GM21619 (cell line): Measurements from ENCODE around the gene RTL10.
"Not testable (repeated sequence)": the region's sequence is repeated elsewhere in the genome, so short reads cannot be mapped to it uniquely, and the experiment has no call there.

ENCODE experiments used
- ATAC-seq: cut with Tn5 transposase; IDR thresholded peaks from one replicate; pipeline ENCODE4 v1.9.1; 2021; ENCODE audit not compliant: unreplicated experiment

The RTL10 gene

DNA sequence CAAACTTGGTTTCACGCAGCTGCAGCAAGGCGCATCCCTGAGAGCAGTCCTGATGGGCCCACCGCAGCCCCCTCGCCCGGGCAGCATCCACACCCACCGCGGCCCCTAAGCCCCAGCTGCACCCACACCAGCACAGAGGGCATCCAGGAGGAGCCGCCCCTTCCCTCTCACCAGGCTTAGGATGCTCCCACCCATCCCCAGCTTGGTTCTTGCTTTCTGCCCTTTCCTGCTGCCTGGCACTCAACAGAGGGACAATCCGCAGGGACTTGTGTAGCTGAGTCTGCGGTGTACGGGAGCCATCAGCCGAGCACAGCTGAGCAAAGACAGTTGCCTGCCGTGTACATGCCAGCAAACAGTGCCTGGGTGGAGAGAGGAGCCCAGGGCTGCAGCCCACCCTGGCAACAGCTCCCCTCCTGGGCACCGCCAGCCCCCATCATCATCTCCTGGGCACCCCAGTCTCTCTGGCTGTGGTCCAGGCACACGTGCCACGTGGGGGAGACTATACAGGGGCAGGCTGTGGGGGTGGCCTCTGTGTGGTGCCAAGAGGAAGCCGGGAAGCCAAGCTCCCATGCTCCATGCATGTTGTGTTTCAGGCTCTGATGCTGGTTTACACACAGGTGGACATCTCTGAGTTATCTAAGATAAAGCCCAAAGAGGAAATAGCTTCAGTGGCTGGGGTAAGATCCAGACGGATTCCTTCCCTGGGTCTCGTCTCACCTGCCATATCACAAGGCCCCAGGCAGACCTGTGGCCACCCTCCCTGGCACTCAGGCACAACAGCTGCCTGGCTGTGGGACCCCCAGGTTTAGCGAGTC, 36.0 kb upstream of the RTL10 start:
- no peak for ATAC-seq

DNA sequence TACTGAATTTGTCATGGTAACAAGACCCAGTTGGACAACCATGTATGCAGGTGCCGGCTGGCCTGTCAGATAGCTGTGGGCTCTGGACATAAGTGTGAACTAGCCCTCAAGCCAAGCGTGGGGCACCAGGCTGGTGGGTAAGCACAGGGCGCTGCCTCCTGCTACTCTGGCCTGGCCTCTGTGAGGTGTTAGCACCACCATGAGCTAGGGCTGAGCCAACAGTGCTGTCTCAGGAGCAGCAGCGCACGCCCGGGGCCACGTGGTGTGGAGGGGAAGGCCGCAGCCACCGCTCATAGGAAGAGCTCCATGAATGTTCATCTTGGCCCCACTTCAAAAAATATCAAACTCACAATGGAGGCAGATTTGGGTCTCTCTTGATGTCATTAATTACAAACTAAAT, 35.3 kb upstream of the RTL10 start:
- ATAC-seq: no peak

DNA sequence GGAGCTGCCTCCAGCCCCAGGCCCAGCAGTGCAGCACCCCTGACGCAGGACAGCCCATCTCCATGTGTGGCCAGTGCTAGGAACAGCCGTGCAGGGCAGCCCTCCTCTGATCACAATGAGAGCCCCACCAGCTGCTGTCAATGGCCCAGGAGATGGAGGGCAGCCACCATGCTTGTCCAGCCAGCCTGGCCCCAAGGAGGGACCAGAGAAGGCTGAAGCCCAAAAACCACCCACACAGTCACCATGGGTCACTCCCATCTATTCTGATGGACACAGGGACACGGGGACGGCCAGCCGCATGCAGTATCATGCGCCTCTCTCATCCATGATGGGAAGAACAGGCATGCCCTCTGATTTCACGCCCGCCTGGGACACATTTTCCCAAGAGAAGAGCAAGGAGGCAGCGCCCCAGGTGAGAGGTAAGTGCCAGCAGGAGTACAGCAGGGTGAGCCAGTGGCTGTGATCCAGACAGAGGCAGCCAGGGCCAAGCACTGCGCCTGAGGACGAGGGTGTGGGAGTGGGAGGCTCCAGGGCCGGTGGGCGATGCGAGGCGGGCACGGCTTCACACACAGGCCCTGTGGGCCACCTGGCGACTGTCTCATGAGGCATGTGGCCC, 33.6 kb upstream of the RTL10 start:
- no peak for ATAC-seq

GRCh38 chr22:19887256-19887985, 32.7 kb upstream of the RTL10 start:
- no peak for ATAC-seq

GRCh38 chr22:19886605-19887255, 32.1 kb upstream of the RTL10 start:
- ATAC-seq: no peak

DNA sequence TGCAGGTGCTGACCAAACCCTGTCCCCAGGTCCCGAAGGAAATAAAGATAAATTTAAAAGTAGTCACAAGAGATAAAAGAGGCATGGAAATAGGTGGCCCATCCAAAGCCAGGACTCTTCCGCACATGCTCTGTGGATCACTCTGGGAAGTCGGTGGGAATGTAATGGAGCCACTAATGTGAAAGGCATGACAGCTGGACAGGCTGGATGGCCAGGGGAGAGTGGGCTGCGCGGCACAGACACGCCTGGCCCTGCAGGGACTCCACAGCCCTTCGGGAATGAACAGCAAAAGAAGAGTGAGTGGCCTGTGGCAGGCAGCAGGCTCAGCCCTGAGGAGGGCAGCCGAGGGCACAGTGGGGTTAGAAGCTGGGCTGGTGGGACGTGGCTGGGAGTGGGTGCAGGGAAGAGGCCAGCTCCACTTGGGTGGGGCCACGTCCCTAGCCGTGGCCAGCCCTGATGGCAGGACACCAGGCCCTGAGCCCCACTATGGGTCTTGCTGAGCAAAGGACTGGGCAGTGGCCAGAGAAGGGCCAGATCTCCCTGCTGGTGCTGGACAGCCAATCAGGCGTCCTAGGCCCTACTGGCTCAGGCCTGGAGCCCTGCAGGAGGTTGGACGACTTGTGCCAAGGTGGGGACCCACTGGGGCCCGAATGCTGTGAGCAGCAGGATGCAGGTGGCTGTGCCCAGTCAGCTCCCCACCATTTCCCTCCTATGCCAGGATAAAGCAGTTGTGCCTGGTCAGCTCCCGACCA, 31.3 kb upstream of the RTL10 start:
- no peak for ATAC-seq

DNA sequence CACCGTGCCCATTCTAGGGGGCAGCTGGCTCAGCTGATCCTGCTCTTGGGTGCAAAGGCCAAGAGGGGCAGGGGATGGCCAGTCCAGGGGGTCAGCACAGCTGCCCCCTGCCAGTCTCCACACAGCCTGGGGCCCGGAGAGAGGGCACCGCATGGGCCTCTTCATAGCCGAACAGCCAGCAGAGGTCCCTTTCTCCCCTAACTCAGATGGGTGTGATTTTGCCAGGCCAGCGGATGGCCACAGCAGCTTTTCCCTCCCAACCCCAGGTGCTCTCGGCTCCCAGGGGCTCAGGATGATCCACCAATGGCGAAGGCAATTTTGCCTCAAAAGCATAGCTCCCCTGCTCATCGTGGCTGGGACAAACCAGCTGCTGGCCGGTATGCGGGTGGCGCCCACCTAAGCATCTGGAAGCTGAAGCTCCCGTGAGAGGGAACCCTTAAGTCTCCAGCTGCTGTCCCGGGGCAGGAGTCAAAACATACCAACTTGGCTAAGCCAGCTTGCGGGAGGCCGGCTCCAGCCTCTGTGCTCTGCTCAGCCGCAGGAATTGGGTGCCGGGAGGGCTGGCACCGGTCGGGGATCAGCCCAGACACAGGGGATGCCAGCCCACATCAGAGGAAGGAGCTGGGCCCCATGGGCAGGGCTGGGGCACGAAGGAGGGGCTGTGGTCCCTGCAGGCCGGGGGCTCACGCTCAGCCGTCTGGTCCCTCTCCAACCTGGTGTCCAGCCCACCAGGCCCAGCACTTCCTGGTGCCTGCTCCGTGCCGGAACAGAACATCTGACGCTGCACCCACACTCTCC, 30.5 kb upstream of the RTL10 start:
- ATAC-seq: no peak

DNA sequence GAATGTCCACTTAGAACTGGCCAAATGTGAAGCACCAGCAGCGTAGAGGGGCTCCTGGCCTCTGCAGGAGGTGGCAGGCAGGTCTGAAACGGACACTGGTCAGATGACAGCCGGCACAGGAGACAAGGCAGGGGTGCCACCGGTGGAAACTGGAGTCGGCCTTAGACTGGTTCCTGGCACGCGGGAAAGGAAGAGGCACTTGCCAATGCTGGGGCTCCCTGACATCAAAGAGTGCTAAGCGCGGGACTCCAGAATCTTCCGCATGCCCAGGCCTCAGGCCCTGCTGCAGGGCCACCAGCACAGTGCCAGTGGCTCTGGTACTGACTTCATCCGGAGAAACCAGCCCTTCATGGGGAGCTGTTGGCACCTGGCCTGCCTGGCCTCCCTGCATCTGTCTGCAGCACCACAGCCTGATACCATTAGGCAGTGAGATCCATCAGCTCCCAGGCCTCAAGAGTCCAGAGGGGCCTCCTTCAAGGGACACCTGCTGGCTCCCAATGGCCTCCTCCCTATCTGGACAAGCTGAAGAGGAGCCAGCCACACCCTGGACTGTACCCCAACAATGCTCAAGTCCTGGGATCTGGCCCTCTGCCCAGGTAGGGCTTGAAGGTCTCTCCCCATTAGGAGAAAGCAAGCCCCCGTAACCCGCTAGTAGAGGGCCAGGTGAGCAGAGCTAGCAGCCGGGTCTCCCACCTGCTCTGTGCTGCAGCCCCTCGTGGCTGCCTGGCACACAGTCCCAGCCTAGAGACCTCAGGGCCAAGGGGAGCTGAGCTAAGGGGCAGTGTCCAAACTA, 29.7 kb upstream of the RTL10 start:
- no peak for ATAC-seq

DNA sequence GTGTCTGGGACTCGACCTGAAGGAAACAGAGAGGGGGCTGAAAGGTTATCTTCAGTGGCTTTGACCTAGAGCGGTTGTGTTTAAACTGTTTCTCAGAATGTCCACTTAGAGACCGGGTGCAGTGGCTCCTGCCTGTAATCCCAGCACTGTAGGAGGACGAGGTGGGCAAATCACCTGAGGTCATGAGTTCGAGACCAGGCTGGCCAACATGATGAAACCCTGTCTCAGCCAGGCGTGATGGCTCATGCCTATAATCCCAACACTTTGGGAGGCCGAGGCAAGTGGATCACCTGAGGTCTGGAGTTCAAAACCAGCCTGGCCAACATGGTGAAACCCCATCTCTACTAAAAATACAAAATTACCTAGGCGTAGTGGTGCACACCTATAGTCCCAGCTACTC, 28.8 kb upstream of the RTL10 start:
- ATAC-seq: not testable (repeated sequence)

- no peak for ATAC-seq
Observed at GRCh38 chr22:19882446-19883381, 28.0 kb upstream of the RTL10 start.

DNA sequence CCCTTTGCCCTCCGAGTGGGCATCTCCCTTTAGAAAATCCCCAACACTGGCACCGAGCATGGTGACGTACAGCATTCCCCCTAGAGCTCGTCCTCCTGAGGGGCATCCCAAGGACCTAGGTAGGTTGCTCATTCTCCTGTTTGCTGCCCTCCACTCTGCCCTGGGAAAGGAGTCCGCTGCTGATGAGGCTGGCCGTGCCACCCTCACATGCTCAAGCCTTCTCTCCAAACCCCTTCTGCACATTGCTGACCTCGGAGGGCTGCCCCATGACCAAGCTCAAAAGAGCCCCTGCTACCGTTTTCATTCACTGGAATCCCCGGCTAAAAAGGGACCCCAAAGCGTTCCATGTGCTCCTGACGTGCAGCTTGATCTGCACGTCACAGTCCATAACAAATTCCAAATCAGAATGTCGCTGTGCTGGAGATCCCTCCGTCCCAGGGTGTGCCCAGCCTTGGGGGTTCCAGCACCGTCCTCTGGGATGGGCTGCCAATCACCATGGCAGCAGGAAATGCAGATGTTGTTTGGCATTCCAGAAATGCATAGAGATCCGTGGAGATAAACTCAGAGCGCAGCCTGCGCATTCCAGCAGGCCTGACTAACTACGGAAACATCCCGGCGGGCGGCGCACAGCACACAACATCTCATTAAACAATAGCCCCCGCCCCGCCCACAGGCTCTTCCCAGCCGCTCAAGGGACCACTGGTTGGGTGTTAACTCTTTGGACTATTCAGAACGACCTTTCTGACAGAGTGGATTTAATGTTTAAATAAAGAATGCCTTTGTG, 26.3 kb upstream of the RTL10 start:
- no peak for ATAC-seq

- no peak for ATAC-seq
Observed at GRCh38 chr22:19879992-19880785, 25.5 kb upstream of the RTL10 start.

GRCh38 chr22:19879643-19879991, 24.9 kb upstream of the RTL10 start:
- ATAC-seq: no peak

DNA sequence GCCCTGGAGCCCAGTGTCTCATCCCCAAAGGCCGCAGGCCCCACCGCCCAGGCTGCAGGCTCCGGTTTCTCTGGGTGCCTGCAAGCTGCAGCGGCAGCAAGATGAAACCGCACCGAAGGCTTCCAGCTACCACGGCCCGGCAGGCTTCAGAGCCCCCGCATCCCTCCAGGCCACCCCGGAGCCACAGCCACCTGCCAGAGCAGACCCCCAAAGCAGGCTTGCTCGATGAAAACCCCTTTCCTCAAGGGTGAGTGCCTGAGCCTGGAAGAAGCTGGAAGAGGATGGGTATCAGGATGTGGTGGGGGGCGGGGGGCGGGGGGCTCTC, 24.5 kb upstream of the RTL10 start:
- no peak for ATAC-seq

GRCh38 chr22:19878461-19879245, 24.0 kb upstream of the RTL10 start:
- no peak for ATAC-seq
